Hematopoietic multipotent progenitor cell treated with erythropoietin and hydrocortisone succinate and interleukin-3 and kit ligand, for 8 days (in vitro differentiated cells): ENCODE data around the gene CDHR3.
"Not testable (repeated sequence)": the region's sequence is repeated elsewhere in the genome, so short reads cannot be mapped to it uniquely, and the experiment has no call there.

Source experiments
- DNase-seq: peaks from one replicate; pipeline ENCODE4 v3.0.0-alpha.2; 2015

CDHR3 gene

DNA sequence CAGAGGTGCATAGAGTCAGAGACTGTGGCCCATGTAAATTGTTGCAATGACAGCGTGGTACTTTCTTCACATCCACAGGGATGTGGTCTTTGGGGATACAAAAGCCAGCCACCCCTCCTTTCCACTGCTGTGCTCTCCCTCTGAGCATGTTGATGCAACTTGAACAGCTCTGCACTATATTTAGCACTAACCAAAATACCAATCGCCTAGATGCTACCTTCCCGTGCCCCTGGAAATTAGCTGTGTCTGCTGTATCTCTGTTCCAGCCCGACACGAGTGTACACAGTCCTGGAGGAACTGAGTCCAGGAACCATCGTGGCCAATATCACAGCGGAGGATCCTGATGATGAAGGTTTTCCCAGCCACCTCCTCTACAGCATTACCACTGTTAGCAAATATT lies 38.1 kb downstream of the CDHR3 start:
- DNase-seq: no peak

DNA sequence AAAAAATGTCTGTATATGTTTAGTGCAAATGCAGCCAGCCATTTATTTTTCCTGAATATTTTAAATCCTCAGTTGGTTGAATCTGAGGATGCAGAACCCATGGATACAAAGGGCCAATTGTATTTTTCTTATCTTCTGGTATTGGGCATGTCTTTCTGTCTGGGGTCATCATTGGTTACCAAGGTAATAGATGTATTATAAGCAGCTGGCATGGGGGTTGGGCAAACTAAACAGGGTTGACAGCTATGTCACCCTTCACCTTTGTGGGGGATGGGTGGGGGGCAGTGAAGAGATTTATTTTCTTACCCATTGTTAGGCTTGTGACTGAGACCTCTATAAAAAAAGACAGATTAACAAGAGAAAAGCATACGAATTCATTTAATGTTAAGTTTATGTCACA lies 38.8 kb downstream of the CDHR3 start:
- no peak for DNase-seq

DNA sequence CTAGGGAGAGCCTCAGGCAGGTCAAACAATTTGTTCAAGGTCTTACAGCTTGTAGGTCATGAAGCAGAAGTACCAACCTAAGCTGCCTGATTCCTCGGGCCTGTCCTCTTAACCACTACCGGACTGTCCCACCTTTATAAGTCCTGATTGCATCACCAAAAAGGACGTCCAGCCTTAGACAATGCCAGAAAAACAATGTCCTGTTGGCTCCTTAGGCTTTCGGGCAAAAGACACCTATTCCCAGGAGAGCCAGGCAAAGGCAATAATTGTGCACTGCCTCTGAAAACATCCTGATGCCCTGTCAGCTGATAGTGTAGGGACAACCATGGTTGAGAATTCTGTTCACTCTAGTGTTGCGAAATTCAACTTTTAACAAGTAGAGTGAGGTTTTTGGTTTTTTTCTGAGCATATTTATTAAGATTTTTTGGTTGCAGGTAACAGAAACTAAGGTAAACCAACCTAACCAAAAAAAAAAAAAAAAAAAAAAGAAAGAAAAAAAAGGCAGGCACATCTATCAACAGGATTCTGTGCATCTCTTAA lies 40.5 kb downstream of the CDHR3 start:
- no peak for DNase-seq

DNA sequence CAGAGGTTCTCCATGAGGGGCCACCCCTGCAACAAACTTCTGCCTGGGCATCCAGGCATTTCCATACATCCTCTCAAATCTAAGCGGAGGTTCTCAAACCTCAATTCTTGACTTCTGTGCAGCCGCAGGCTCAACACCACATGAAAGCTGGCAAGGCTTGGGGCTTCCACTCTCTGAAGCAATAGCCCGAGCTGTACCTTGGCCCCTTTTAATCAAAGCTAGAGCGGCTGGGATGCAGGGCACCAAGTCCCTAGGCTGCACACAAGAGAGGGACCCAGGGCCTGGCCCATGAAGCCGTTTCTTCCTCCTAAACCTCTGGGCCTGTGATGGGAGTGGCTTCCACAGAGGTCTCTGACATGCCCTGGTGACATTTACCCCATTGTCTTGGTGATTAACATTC lies 43.8 kb downstream of the CDHR3 start:
- DNase-seq: no peak

DNA sequence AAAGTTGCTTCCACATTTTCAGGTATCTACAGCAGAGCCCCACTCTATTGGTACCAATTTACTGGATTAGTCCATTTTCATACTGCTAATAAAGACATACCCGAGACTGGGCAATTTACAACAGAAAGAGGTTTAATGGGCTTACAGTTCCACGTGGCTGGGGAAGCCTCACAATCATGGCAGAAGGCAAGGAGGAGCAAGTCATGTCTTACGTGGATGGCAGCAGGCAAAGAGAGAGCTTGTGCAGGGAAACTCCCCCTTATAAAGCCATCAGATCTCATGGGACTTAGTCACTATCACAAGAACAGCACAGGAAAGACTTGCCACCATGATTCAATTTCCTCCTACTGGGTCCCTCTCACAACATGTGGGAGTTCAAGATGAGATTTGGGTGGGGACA lies 44.7 kb downstream of the CDHR3 start:
- DNase-seq: not testable (repeated sequence)

GRCh38 chr7:106009503-106010226 lies 46.6 kb downstream of the CDHR3 start:
- DNase-seq: peak; percentile 64

- no peak for DNase-seq
These were observed 47.3 kb downstream of the CDHR3 start for GRCh38 chr7:106010331-106010730.

GRCh38 chr7:106010866-106011265 lies 47.8 kb downstream of the CDHR3 start:
- DNase-seq: no peak

GRCh38 chr7:106012184-106012583 lies 49.1 kb downstream of the CDHR3 start:
- no peak for DNase-seq

GRCh38 chr7:106012935-106013439 lies 49.9 kb downstream of the CDHR3 start:
- DNase-seq: no peak

DNA sequence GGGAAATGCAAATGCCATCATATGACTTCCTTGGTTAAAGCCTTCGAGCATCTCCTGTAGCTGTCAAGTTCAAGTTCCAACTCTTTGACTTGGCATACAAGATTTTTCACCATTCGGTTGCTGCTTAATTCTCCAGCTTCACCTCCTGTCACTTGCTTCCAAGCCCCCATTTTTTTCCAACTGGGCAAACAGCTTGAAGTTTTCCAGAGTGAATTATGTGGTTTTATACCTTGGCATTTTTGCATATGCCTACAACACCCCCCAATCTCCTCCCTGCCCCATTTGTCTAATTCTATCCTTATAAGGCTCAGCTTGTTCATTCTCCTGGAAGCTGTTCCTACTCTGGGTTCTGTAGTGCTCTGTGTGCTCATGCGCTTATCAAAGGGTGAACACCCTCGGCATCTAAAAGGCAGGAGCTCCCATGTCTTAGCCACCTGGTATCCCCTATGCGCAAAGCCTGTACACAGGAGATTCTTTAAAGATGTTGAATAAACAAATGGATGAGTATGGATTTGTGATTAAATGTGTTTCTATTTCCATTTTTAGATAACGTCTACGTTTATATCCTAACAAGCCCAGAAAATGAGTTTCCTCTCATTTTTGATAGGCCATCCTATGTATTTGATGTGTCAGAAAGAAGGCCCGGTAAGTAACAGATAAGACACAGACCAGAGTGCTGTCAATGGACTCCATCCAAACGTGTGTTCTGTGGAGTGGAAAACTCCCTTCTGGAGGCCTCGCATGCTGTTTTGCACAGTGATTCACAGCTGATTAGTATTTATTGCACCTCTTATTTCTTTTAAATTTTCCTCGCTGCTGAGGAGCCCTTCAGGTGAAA lies 52.5 kb downstream of the CDHR3 start:
- peak; percentile 66 for DNase-seq

- DNase-seq: no peak
These were observed 53.3 kb downstream of the CDHR3 start for GRCh38 chr7:106016331-106016730.

- no peak for DNase-seq
These were observed 54.6 kb downstream of the CDHR3 start for GRCh38 chr7:106017657-106018056.

DNA sequence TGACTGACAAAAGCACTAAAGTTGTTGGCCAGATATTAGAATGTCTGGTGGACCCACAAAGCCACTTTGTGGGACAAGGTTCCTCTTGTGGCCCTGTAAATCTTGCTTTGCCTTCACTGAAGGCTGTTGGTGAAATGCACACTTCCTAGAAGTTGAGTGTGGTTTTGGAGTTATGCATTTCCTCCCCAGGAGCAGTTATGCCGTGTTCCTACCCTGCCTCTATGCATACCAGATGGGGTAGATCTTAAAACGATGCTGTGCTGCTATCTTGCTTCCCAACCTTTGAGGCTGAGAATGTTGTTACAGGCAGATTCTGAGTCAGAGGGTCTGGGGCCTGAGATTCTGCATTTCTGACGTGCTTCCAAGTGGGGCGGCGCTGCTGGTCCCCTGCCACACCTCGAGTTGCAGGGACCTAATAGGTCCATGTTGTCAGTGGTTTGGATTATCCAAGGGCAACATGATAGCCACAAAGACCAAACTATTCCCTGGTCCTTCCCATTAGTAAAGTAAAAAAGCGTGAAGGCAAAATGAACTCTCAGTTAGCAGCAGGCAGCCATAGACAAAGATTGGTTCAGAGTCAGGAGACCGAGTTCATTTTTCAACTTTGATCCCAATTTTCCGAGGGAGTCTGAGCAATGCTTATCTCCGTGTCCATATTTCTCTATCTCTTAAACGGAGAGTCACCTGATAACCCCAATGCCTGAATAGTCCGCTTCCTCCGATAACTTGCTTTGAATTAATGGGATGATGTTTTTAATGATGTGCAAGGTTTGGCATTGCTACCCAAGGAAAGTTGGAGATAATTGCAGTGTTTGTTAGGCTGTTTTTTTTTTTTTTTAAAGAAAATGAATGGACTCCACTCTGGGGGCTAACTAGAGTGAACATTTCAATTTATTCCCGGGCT lies 55.8 kb downstream of the CDHR3 start:
- DNase-seq: peak; percentile 72

- no peak for DNase-seq
These were observed 56.4 kb downstream of the CDHR3 start for GRCh38 chr7:106019470-106019820.

- no peak for DNase-seq
These were observed 58.3 kb downstream of the CDHR3 start for GRCh38 chr7:106021151-106022067.

DNA sequence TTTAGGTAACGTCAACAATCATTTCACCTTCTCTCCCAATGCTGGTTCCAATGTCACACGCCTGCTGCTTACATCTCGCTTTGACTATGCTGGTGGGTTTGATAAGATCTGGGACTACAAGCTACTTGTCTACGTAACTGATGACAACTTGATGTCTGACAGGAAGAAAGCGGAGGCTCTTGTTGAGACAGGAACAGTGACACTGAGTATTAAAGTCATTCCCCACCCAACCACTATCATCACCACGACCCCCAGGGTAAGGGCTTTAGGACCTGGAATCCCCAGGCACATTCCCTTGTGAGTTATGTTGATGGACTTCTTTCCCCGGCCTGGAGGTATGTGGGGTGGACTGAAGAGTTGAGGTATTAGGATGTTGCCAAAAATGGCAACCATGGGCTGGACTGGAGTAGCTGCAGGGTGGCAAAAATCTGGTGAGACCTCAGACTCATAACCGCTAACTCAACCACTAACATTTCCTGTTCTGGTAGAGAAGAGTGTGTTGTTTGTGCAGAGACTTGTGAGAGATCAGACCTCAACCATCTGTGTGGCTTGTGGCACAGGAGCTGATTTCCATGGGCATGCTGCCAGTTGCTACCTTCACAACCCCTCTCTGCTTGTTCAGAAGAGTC lies 59.2 kb downstream of the CDHR3 start:
- no peak for DNase-seq

- no peak for DNase-seq
These were observed 60.6 kb downstream of the CDHR3 start for GRCh38 chr7:106023369-106024322.

- no peak for DNase-seq
These were observed 63.0 kb downstream of the CDHR3 start for GRCh38 chr7:106026101-106026500.

DNA sequence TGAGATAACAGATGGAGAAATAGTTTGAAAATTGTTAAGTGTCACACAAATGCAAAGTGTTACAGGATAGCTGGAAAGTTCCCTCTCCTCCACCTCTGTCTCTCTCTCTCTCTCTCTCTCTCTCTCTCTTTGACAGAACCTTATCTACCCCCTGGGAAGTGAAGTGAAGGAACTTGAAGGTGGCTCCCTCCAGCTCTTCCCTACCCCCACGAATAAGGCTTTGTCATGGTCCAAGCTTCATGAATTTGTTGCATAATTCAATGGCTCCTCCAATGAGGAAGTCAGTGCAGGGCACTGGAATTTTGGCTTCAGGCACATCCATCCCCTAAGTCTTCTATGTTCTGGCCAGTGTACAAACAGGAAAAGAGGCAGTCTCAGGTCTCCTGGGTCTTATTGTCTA lies 66.4 kb downstream of the CDHR3 start:
- no peak for DNase-seq
